Panc1 (cell line): ENCODE data around the gene SLC35F4. TPM values are rescaled to one million over a fixed set of nuclear protein-coding genes. Genes with fewer than 3 reads are reported as not detected.

Experiments used
- ATAC-seq: fragments of 200-7000 bp; cut with Tn5 transposase; 2 replicates; pipeline ENCODE4 v1.9.1; 2020; ENCODE audit warnings: mild to moderate bottlenecking, moderate library complexity
- BruUV-seq: library from RNA; stranded (reverse); fragments of 400-500 nt; replicated peaks from 2 replicates; lab custom pipeline; 2021; lab: Mats Ljungman, UMichigan
- CTCF ChIA-PET: fragments of 300-600 bp; sonication (Branson Sonifier 250); formaldehyde crosslinking; loops from one replicate; lab custom pipeline; 2022; ENCODE audit warnings: antibody characterized with exemption; lab: Charles Lee
- POLR2A ChIA-PET: fragments of 300-600 bp; sonication (Branson Sonifier 250); formaldehyde crosslinking; loops from one replicate; lab custom pipeline; 2022; ENCODE audit warnings: antibody characterized with exemption; lab: Charles Lee
- DNase-seq: peaks from one replicate; pipeline ENCODE4 v3.0.0-alpha.2; 2010; ENCODE audit warnings: low read depth, low spot score
- H3K27ac ChIP-seq: 2 replicates; pipeline ENCODE4 v1.5.1; 2011; ENCODE audit warnings: mild to moderate bottlenecking, low read length, inconsistent platforms
- H3K27me3 ChIP-seq: fragments of 200-500 bp; sonication (Bioruptor generic); 2 replicates; pipeline ENCODE4 v1.6.0; 2014; ENCODE audit warnings: low read length, inconsistent platforms; ENCODE audit not compliant: control insufficient read depth, insufficient read depth
- H3K36me3 ChIP-seq: fragments of 200-500 bp; sonication (Bioruptor generic); 2 replicates; pipeline ENCODE4 v1.5.1; 2014; ENCODE audit warnings: inconsistent platforms, mild to moderate bottlenecking, low read length, moderate library complexity; ENCODE audit not compliant: control insufficient read depth, insufficient read depth
- H3K4me1 ChIP-seq: 2 replicates; pipeline ENCODE4 v1.5.1; 2011; ENCODE audit warnings: inconsistent platforms, mild to moderate bottlenecking, low read length, moderate library complexity; ENCODE audit not compliant: control insufficient read depth, insufficient read depth
- H3K4me3 ChIP-seq, 2 experiments: 2 replicates each; pipeline ENCODE4 v1.5.1; 2011 to 2012; ENCODE audit warnings: low read depth in 2 of 2, low read length in 2 of 2, mild to moderate bottlenecking in 2 of 2, inconsistent platforms in 1 of 2, moderate library complexity in 1 of 2
- H3K9me3 ChIP-seq: fragments of 200-500 bp; sonication (Bioruptor generic); 2 replicates; pipeline ENCODE4 v1.5.1; 2014; ENCODE audit warnings: low read depth, mild to moderate bottlenecking, inconsistent platforms, low read length, moderate library complexity; ENCODE audit not compliant: control insufficient read depth, insufficient read depth
- CTCF ChIP-seq: fragments of 450-650 bp; IDR thresholded peaks from 2 replicates; pipeline ENCODE4 v1.5.1; 2017; ENCODE audit warnings: mild to moderate bottlenecking
- POLR2AphosphoS5 ChIP-seq: IDR thresholded peaks from 2 replicates; pipeline ENCODE4 v1.6.1; 2012; ENCODE audit warnings: mild to moderate bottlenecking, low read depth, low read length, moderate library complexity
- REST ChIP-seq, 2 experiments: IDR thresholded peaks; 2 replicates each; pipeline ENCODE4 v1.6.1; 2011 to 2012; ENCODE audit warnings: low read depth in 2 of 2, control low read depth in 1 of 2, low read length in 1 of 2, mild to moderate bottlenecking in 1 of 2, moderate library complexity in 1 of 2; ENCODE audit not compliant: insufficient read depth in 1 of 2
- SIN3A ChIP-seq: IDR thresholded peaks from 2 replicates; pipeline ENCODE4 v1.6.1; 2012; ENCODE audit warnings: low read depth, mild to moderate bottlenecking, low read length, moderate library complexity, borderline replicate concordance; ENCODE audit not compliant: insufficient read depth
- TCF7L2 ChIP-seq: IDR thresholded peaks from 2 replicates; pipeline ENCODE4 v1.6.1; 2011; ENCODE audit warnings: mild to moderate bottlenecking, low read depth, low read length, inconsistent platforms
- in situ Hi-C: cut with HindIII; loops from 2 replicates; pipeline ENCODE4 v1.10.0; 2016; ENCODE audit warnings: low sequenced_read_pairs, low pct_unique_long_range_greater_than_20kb
- intact Hi-C: fragments of 100-400 bp; cut with micrococcal nuclease; formaldehyde crosslinking; loops from one replicate; pipeline ENCODE4 v1.10.0; 2022; ENCODE audit not compliant: unreplicated experiment
- total RNA-seq: library from RNA; stranded (reverse); gene quantifications from one replicate; pipeline ENCODE4 v1.2.1, GENCODE V29; 2021; ENCODE audit not compliant: unreplicated experiment

SLC35F4 gene
- total RNA-seq, 1 experiment from 2014 or later, result not detected

DNA sequence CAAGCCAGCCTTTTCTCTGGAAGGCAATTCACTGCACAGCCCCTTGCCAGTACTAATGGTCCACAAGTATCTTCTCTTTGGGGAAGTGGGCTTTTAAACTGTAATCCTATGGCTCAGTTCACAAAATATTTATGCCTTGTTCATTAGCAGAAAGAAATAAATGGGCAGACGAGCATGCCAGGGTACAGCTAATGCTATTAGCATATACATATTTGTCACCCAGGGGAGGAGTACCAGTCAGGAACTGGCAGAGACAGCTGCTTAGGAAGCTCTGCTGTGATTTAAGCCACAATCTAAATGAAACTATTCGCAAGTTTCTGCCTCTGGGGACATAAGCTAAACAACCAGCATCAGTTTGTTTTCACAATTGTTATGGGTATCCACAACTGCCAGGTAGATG lies 258.8 kb downstream of the SLC35F4 start:
- Histone ChIP-seq H3K4me1 (no peaks in the 10 kb centered on the region), H3K27ac (no peak overlapping the region), H3K9me3 (no peaks in the 10 kb centered on the region), H3K27me3 (no peaks in the 10 kb centered on the region; the same call in 1 of the 2 replicates), H3K36me3 (no peaks in the 10 kb centered on the region), H3K4me3 (no peak overlapping the region)
- ATAC-seq, result no peak
- no TSS peak for BruUV-seq
- intact Hi-C loops (no loop called here), in situ Hi-C loops (no loop called here)
- DNase-seq, result no peak
- POLR2A ChIA-PET, result no interaction called here
- no peak for TF ChIP-seq TCF7L2
- CTCF ChIA-PET, result no interaction called here

DNA sequence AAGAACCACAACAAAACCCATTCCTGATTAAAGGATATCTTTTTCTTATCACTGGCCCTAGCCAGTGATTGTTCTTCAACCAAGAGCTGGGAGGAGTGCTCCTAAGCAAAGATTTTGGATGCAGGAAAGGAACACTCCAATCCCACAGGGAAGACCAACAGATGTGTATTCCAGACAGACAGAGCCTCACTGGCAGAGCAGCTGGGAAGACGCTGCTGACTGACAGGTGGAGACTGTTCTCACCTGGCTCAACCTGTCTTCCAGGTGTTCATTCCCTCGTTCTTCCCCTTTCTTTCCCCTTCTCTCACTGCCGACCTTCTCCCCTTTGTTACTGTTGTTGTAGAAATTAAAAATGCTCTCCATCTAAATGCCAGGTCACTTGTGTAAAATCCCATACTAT lies 282.5 kb downstream of the SLC35F4 start:
- no peaks in the 10 kb centered on the region for H3K4me1 ChIP-seq
- no peaks in the 10 kb centered on the region for H3K36me3 ChIP-seq
- ATAC-seq (no peak), DNase-seq (no peak)
- TF ChIP-seq CTCF (no peak), TCF7L2 (no peak), SIN3A (no peak), POLR2AphosphoS5 (no peak), REST (IDR thresholded peaks at IDR 0.05; ENCODE audit: insufficient read depth in 1 of 2, low read depth in 2 of 2, low read length in 1 of 2) (no peak)
- no peaks in the 10 kb centered on the region for H3K9me3 ChIP-seq
- ChIA-PET CTCF (no interaction called here), POLR2A (no interaction called here)
- in situ Hi-C loops (no loop called here), intact Hi-C loops (no loop called here)
- H3K27me3 ChIP-seq, result no peaks in the 10 kb centered on the region
- H3K27ac ChIP-seq, result no peak overlapping the region
- BruUV-seq, result no TSS peak
- H3K4me3 ChIP-seq, result no peak overlapping the region

- in situ Hi-C loops (no loop called here), intact Hi-C loops (no loop called here)
- no peak for TF ChIP-seq SIN3A
- no peak for TF ChIP-seq TCF7L2
- TF ChIP-seq REST (IDR thresholded peaks at IDR 0.05; ENCODE audit: insufficient read depth in 1 of 2, low read depth in 2 of 2, low read length in 1 of 2), result no peak
- TF ChIP-seq CTCF, result no peak
- TF ChIP-seq POLR2AphosphoS5, result no peak
- no peak overlapping the region for H3K4me3 ChIP-seq
- no peak for ATAC-seq
- ChIA-PET POLR2A (no interaction called here), CTCF (no interaction called here)
- H3K36me3 ChIP-seq, result no peaks in the 10 kb centered on the region
- BruUV-seq, result no TSS peak
- no peak for DNase-seq
- H3K27me3 ChIP-seq, result no peaks in the 10 kb centered on the region
- H3K9me3 ChIP-seq, result no peaks in the 10 kb centered on the region
- no peak overlapping the region for H3K27ac ChIP-seq
- no peaks in the 10 kb centered on the region for H3K4me1 ChIP-seq
Measured at GRCh38 chr14:57582746-57583145, 283.1 kb downstream of the SLC35F4 start.
